GM12878 (cell line): ENCODE measurements around the gene FURIN. TPM values are rescaled to one million over a fixed set of nuclear protein-coding genes. Genes with fewer than 3 reads are reported as not detected.
"Not testable (repeated sequence)": the region's sequence is repeated elsewhere in the genome, so short reads cannot be mapped to it uniquely, and the experiment has no call there.

Source experiments
- ATAC-seq: fragments of 200-7000 bp; cut with Tn5 transposase; 3 replicates; pipeline ENCODE4 v1.9.1; 2020; ENCODE audit warnings: mild to moderate bottlenecking, moderate library complexity
- BruUV-seq: library from RNA; stranded (reverse); fragments of 400-500 nt; replicated peaks from 2 replicates; lab custom pipeline; 2021; lab: Mats Ljungman, UMichigan
- CTCF ChIA-PET: fragments of 300-600 bp; sonication (Branson Sonifier 250); formaldehyde crosslinking; extraction: SDS; loops from one replicate; lab custom pipeline; 2021; ENCODE audit warnings: inconsistent platforms; lab: Yijun Ruan, JAX
- POLR2A ChIA-PET: fragments of 350-600 bp; formaldehyde crosslinking; extraction: SDS; loops from one replicate; lab custom pipeline; 2021; ENCODE audit warnings: inconsistent platforms; lab: Charles Lee
- RAD21 ChIA-PET: fragments of 300-600 bp; sonication (Branson Sonifier 250); formaldehyde crosslinking; loops from one replicate; lab custom pipeline; 2023; ENCODE audit warnings: antibody characterized with exemption; ENCODE audit not compliant: unreplicated experiment; lab: Charles Lee
- SMC1A ChIA-PET: fragments of 300-600 bp; sonication (Branson Sonifier 250); formaldehyde crosslinking; loops from one replicate; lab custom pipeline; 2023; ENCODE audit not compliant: unreplicated experiment, uncharacterized antibody; lab: Charles Lee
- DNase-seq: peaks from one replicate; pipeline ENCODE4 v3.0.0-alpha.2; 2011; ENCODE audit warnings: low read depth, low spot score
- FAIRE-seq: peaks from 3 replicates; lab custom pipeline; 2011; peaks lifted over from hg19 to GRCh38; lab: Jason Lieb, UNC
- H2AFZ ChIP-seq: 2 replicates; pipeline ENCODE4 v1.6.0; 2011; ENCODE audit warnings: low read depth, low read length, control low read depth; ENCODE audit not compliant: control insufficient read depth
- H3K27ac ChIP-seq: 2 replicates; pipeline ENCODE4 v1.5.1; 2011; ENCODE audit warnings: control low read depth; ENCODE audit not compliant: control insufficient read depth, insufficient read depth
- H3K27me3 ChIP-seq, 2 experiments: replicated peaks in 1 of 2; 2 replicates each; pipeline versions ENCODE4 v1.6.0 to v1.6.1; 2011; ENCODE audit warnings: low read length in 1 of 2; ENCODE audit not compliant: control insufficient read depth in 2 of 2, insufficient read depth in 2 of 2
- H3K36me3 ChIP-seq, 2 experiments: 2 replicates each; pipeline ENCODE4 v1.5.1; 2011; ENCODE audit warnings: low read length in 1 of 2; ENCODE audit not compliant: control insufficient read depth in 2 of 2, insufficient read depth in 2 of 2
- H3K4me1 ChIP-seq: 2 replicates; pipeline ENCODE4 v1.6.1; 2011; ENCODE audit warnings: mild to moderate bottlenecking, low read length, moderate library complexity, mixed read lengths; ENCODE audit not compliant: control insufficient read depth, insufficient read depth
- H3K4me2 ChIP-seq: 2 replicates; pipeline ENCODE4 v1.6.0; 2011; ENCODE audit warnings: control low read depth; ENCODE audit not compliant: control insufficient read depth, insufficient read depth
- H3K4me3 ChIP-seq: fragments of 200-600 bp; sonication (generic); 2 replicates; pipeline ENCODE4 v1.5.1; 2016
- H3K79me2 ChIP-seq: 2 replicates; pipeline ENCODE4 v1.6.0; 2011; ENCODE audit warnings: low read length; ENCODE audit not compliant: control insufficient read depth, insufficient read depth
- H3K9ac ChIP-seq: 2 replicates; pipeline ENCODE4 v1.8.0; 2011; ENCODE audit warnings: low read length, control low read depth, mixed read lengths; ENCODE audit not compliant: control insufficient read depth, insufficient read depth
- H3K9me3 ChIP-seq: replicated peaks from 3 replicates; pipeline ENCODE4 v1.5.1; 2011; ENCODE audit warnings: mild to moderate bottlenecking, low read length; ENCODE audit not compliant: control insufficient read depth, insufficient read depth
- H4K20me1 ChIP-seq: 2 replicates; pipeline ENCODE4 v1.6.0; 2011; ENCODE audit not compliant: control insufficient read depth, insufficient read depth
- CBX3 ChIP-seq: fragments of 200-600 bp; sonication (generic); IDR thresholded peaks from 2 replicates; pipeline ENCODE4 v1.6.1; 2016; ENCODE audit warnings: low read depth, borderline replicate concordance
- CBX5 ChIP-seq: sonication (generic); IDR thresholded peaks from 2 replicates; pipeline ENCODE4 v1.6.1; 2016; ENCODE audit warnings: low read depth, moderate library complexity, mild to moderate bottlenecking, inconsistent platforms
- EGR1 ChIP-seq, 2 experiments: IDR thresholded peaks; 1 replicate in 1 of 2; 2 replicates in 1 of 2; pipeline ENCODE4 v1.6.1; 2011 to 2012; ENCODE audit warnings: low read depth in 2 of 2, low read length in 2 of 2, borderline replicate concordance in 1 of 2, mild to moderate bottlenecking in 1 of 2, moderate library complexity in 1 of 2
- ESRRA ChIP-seq: IDR thresholded peaks from 2 replicates; pipeline ENCODE4 v1.6.1; 2012; ENCODE audit warnings: mild to moderate bottlenecking, low read length, improper control_type of control experiment
- ETV6 ChIP-seq, 2 experiments: fragments of 450-650 bp in 1 of 2; IDR thresholded peaks in 1 of 2; conservative IDR thresholded peaks in 1 of 2; 2 replicates each; pipeline ENCODE4 v1.6.1; 2014; ENCODE audit warnings: antibody characterized with exemption in 1 of 2, borderline replicate concordance in 1 of 2, low read depth in 1 of 2, mild to moderate bottlenecking in 1 of 2, moderate library complexity in 1 of 2
- IRF4 ChIP-seq: IDR thresholded peaks from 2 replicates; pipeline ENCODE4 v1.6.1; 2011; ENCODE audit warnings: low read depth, low read length
- MLLT1 ChIP-seq: fragments of 450-650 bp; IDR thresholded peaks from 2 replicates; pipeline ENCODE4 v1.6.1; 2016; ENCODE audit warnings: mild to moderate bottlenecking
- MYB ChIP-seq: fragments of 150-350 bp; IDR thresholded peaks from 2 replicates; pipeline ENCODE4 v1.6.1; 2014; ENCODE audit warnings: mild to moderate bottlenecking, low read depth, low read length, borderline replicate concordance
- PKNOX1 ChIP-seq: fragments of 450-650 bp; IDR thresholded peaks from 2 replicates; pipeline ENCODE4 v1.6.1; 2016; ENCODE audit warnings: mild to moderate bottlenecking
- STAT3 ChIP-seq: IDR thresholded peaks from 2 replicates; pipeline ENCODE4 v1.6.1; 2011; ENCODE audit warnings: low read depth, low read length, improper control_type of control experiment
- TCF12 ChIP-seq: IDR thresholded peaks from 2 replicates; pipeline ENCODE4 v1.6.1; 2011; ENCODE audit warnings: low read depth, mild to moderate bottlenecking, low read length
- TCF7 ChIP-seq: IDR thresholded peaks from 2 replicates; pipeline ENCODE4 v1.6.1; 2014; ENCODE audit warnings: antibody characterized with exemption, borderline replicate concordance
- YY1 ChIP-seq: IDR thresholded peaks from 2 replicates; pipeline ENCODE4 v1.6.1; 2011; ENCODE audit warnings: low read depth, mild to moderate bottlenecking, low read length
- ZBED1 ChIP-seq: IDR thresholded peaks from 2 replicates; pipeline ENCODE4 v1.6.1; 2016; ENCODE audit warnings: borderline replicate concordance
- ZNF592 ChIP-seq: fragments of 450-650 bp; IDR thresholded peaks from 2 replicates; pipeline ENCODE4 v1.6.1; 2017; ENCODE audit warnings: mild to moderate bottlenecking, moderate library complexity
- ZSCAN29 ChIP-seq: fragments of 450-650 bp; IDR thresholded peaks from 2 replicates; pipeline ENCODE4 v1.6.1; 2017; ENCODE audit warnings: mild to moderate bottlenecking, moderate library complexity
- WGBS: methylation state at CpG from one replicate; pipeline ENCODE4 v1.1.6; 2016; ENCODE audit warnings: low lambda C conversion rate; ENCODE audit not compliant: insufficient replicate concordance, insufficient coverage; ENCODE audit errors: missing lambda C conversion rate; 5-methylcytosine and 5-hydroxymethylcytosine counted together
- in situ Hi-C: fragments of 300-500 bp; cut with MboI; formaldehyde crosslinking; loops from 9 replicates; pipeline ENCODE4 v1.14.3; 2018; ENCODE audit warnings: mixed read lengths
- intact Hi-C: fragments of 100-400 bp; cut with micrococcal nuclease; formaldehyde crosslinking; loops from one replicate; pipeline ENCODE4 v1.14.2; 2022; ENCODE audit not compliant: unreplicated experiment
- polyA plus RNA-seq, 11 experiments: library from polyadenylated mRNA; depleted of rRNA in 4 of 11; unstranded in 6 of 11; stranded (reverse) in 5 of 11; fragments of >200 nt; fragmentation: Nextera tagmentation in 4 of 11; fragmentation: Illumina TruSeq in 1 of 11; extraction: Ambion mirVana in 4 of 11; extraction: Trizol in 1 of 11; gene quantifications; 1 replicate in 1 of 11; 2 replicates in 10 of 11; pipeline versions ENCODE4 v1.2.1 to v1.2.3, GENCODE V29; 2011 to 2016; ENCODE audit warnings: inconsistent platforms in 2 of 11, missing spikeins in 2 of 11, low read depth in 1 of 11
- total RNA-seq, 4 experiments: library from RNA; depleted of rRNA in 3 of 4; stranded (reverse); fragments of >200 nt in 3 of 4; fragmentation: Illumina TruSeq in 1 of 4; extraction: Trizol in 1 of 4; gene quantifications; 2 replicates each; pipeline versions ENCODE4 v1.2.1 to v1.2.3, GENCODE V29; 2013 to 2021

The FURIN gene
- total and polyA plus RNA-seq, 10 of the 15 experiments (the other 5 are each of a cell fraction or from before 2014, with no cell fraction given), result 0.47 to 39.9 (median 8.0) TPM

- TF ChIP-seq ETV6 (conservative IDR thresholded peaks at IDR 0.05 in 1 of 2, IDR thresholded peaks at IDR 0.05 in 1 of 2; ENCODE audit: borderline replicate concordance in 1 of 2, low read depth in 1 of 2) (peak in 1 of 2 experiments; percentile 57; a peak in 1 of 4 replicates), ZBED1 (no peak), TCF12 (no peak), CBX5 (no peak), IRF4 (peak; percentile 63; the same call in 1 of the 2 replicates), TCF7 (no peak), MLLT1 (no peak), ZSCAN29 (no peak), ZNF592 (no peak), ESRRA (no peak), EGR1 (IDR thresholded peaks at IDR 0.05; ENCODE audit: borderline replicate concordance in 1 of 2, low read depth in 2 of 2, low read length in 2 of 2) (no peak), CBX3 (no peak), MYB (no peak), STAT3 (no peak), PKNOX1 (no peak), YY1 (no peak)
Measured at GRCh38 chr15:90924375-90924774, 56.0 kb downstream of the FURIN start (continued).

GRCh38 chr15:90926766-90927165, 58.4 kb downstream of the FURIN start:
- DNase-seq, in situ Hi-C loops, ATAC-seq, intact Hi-C loops, H2AFZ ChIP-seq, H3K4me3 ChIP-seq, RAD21 ChIA-PET, BruUV-seq, H3K27ac ChIP-seq, H4K20me1 ChIP-seq, H3K9ac ChIP-seq, H3K36me3 ChIP-seq, H3K27me3 ChIP-seq, H3K4me2 ChIP-seq, H3K9me3 ChIP-seq, FAIRE-seq: not testable (repeated sequence)
- WGBS, result 93% methylated on average over 10 of the region's 10 CpGs
- CTCF ChIA-PET, result interaction anchor here (1.0 to 18.1 kb wide), 3 partner anchors 6 to 40 kb away, joined by 3 to 480 read pairs (median 68); partner anchors contain the start of genes HDDC3, MAN2A2 and UNC45A
- Histone ChIP-seq H3K79me2 (peaks cover 16% of the 10 kb centered on the region), H3K4me1 (peaks cover 41% of the 10 kb centered on the region)
- SMC1A ChIA-PET, result interaction anchor here (0.9 kb wide), 1 partner anchor 232 kb away, joined by 3 read pairs; no protein-coding TSS in a partner anchor
- POLR2A ChIA-PET, result interaction anchor here (4.6 kb wide), 1 partner anchor 24 kb away, joined by 42 read pairs; the partner anchor contains the start of gene MAN2A2
